Fibroblast of mammary gland (primary cell): ENCODE data around the gene TMEM14B.
A peak's percentile ranks its signal among the peaks of the same experiment; 100 is the strongest.

ENCODE experiments used
- DNase-seq: peaks from one replicate; pipeline ENCODE4 v3.0.0-alpha.2; 2010; ENCODE audit warnings: low read depth
- H3K4me3 ChIP-seq: 2 replicates; pipeline ENCODE4 v1.5.1; 2011; ENCODE audit warnings: low read depth, mild to moderate bottlenecking, low read length, moderate library complexity; ENCODE audit not compliant: control insufficient read depth
- TF ChIP-seq, protein P1 (sequence below): conservative IDR thresholded peaks from 2 replicates; pipeline ENCODE4 v1.5.1; 2011; ENCODE audit warnings: low read depth, low read length, inconsistent platforms; ENCODE audit not compliant: control insufficient read depth, insufficient read depth

The TMEM14B gene

DNA sequence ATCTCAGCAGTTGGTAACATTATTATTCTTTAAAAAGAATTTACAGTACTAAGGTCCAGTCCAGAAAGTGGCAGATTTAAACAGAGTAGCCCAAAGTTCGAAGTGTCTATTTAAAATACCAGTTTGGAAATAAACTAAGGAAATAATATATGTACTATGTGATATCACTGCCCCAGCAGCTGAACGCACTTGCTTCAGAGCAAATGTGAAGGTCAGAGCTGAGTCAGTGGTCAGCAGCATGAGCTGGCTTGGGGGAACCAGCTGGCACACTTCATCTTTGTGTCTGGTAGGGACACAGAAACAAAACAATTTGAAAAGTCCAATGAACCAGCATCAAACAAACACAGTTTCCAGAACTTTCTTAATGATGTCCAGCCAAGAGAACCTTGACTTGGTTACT is 15.4 kb downstream of the TMEM14B start:
- no peak overlapping the region for H3K4me3 ChIP-seq
- TF ChIP-seq, protein P1, sequence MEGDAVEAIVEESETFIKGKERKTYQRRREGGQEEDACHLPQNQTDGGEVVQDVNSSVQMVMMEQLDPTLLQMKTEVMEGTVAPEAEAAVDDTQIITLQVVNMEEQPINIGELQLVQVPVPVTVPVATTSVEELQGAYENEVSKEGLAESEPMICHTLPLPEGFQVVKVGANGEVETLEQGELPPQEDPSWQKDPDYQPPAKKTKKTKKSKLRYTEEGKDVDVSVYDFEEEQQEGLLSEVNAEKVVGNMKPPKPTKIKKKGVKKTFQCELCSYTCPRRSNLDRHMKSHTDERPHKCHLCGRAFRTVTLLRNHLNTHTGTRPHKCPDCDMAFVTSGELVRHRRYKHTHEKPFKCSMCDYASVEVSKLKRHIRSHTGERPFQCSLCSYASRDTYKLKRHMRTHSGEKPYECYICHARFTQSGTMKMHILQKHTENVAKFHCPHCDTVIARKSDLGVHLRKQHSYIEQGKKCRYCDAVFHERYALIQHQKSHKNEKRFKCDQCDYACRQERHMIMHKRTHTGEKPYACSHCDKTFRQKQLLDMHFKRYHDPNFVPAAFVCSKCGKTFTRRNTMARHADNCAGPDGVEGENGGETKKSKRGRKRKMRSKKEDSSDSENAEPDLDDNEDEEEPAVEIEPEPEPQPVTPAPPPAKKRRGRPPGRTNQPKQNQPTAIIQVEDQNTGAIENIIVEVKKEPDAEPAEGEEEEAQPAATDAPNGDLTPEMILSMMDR = no peak
- DNase-seq = peak; percentile 68

DNA sequence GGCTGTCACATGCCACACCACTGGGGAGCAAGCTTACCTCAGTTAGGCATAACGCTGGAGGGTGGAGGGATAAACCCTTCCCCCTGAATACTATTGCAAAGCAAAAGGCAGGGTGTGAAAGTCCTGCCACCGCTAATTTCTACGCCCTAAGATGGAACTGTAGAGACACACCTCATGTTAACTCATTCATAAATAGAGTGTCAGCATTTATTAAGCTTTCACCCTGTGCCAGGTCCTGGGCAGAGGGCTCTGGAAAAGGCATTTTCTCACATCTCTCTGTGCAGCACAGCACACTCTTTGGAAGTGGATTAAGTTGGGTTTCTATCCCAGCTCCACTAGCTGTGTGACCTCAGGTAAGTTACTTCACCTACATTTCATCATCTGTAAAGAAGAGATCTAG is 21.8 kb downstream of the TMEM14B start:
- no peak overlapping the region for H3K4me3 ChIP-seq

DNA sequence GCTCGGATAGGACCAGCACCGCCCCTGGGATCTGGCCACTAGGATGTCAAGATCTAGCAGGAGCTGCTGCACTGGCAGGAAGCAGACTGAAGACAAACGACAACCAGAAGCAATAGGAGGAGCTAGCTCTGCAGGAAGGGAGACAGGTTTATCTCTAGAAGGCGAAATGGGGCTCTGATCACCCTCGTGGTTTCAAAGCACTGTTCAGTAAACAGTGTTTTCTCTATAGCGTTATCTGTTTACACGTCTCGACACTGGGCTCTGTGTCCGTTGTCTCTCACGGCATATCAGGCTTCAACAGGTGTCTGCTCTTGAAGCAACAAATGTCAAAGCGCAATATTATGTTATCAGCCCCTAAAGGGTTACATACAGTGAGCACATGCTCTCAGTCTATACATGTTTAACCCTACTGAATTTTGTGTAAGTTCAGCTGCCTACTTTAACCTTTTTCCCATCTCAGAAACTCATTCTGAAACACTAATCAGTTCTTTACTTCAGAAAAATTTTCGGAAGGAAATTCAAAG is 23.8 kb downstream of the TMEM14B start:
- H3K4me3 ChIP-seq = no peak overlapping the region
- TF ChIP-seq, protein P1 = no peak
- no peak for DNase-seq

More for the DNA sequence above, 21.8 kb downstream of the TMEM14B start:
- no peak for DNase-seq
- TF ChIP-seq, protein P1 = no peak

DNA sequence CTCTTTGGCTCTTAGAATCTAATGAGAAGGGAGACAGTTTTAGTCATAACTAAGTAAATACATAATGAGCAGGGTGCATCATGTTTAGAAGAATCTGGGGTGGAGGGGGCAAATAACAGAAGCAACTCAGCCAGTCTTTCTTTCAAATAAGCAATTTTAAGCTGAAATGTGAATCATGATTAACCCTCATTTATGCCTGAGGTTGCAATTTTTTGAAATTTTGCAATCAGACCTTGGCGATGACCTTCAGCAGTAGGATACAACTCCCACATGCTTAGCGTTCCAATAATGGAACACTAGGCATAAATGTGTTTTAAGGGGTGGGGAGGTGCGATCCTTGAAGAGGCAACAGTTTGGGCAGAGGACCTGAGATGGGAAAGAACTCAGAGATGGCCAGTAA is 30.6 kb downstream of the TMEM14B start:
- DNase-seq = no peak
- no peak overlapping the region for H3K4me3 ChIP-seq
- TF ChIP-seq, protein P1 = no peak

DNA sequence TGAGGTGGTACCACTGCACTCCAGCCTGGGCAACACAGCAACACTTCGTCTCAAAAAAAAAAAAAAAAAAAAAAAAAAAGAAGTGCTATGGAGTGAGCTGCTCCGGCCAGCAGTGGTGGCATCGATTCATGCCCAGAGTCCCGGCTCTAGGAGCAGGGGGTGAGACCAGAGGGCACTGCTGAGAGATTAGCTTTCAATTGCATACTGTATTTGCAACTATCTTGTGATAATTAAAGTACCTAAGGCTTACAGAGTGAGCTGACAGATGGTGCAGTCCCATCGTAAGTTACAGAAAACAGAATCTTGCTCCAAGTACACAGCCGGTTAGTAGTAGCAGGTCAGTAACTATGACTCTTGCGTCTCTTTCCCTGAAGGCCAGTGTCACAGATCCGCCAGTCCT is 31.5 kb downstream of the TMEM14B start:
- DNase-seq = no peak
- TF ChIP-seq, protein P1 = no peak
- no peak overlapping the region for H3K4me3 ChIP-seq

DNA sequence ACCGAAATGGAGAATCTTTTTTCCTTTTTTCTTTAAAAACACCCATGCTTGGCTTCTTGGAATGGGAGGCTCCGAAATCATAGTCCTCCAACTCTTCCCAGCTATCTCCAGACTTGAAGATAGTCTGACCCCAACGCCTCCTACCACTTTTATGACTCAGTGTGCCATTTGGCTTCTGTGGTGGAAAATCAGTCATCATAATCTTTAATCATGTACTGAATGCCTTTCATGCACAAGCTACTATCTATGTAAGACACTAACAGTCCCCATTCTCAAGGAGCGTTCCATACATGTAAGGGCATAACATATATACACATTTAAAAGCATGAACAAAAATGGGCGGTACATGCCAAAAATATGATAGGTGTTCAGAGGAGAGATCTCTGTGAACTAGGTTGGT is 44.1 kb downstream of the TMEM14B start:
- no peak overlapping the region for H3K4me3 ChIP-seq
- DNase-seq = no peak
- TF ChIP-seq, protein P1 = no peak

DNA sequence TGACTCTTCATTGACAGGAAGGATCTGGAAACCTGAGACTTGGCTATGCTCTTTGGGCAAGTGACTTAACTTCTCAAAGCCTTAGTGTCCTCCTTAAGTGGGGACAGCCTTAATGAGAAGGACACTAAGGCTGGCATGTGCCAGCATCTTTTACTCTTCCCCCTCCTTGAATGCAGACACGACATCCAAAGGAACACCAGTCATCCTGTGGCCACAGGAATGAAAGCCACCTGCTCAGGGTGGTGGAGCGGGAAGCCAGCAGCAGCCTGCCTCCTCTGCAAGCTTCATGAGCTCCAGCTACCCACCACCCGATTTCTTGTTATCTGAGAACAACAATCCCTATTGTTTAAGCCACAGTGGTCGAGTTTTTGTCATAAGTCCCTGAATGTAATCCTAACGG is 44.5 kb downstream of the TMEM14B start:
- H3K4me3 ChIP-seq = no peak overlapping the region
- DNase-seq = no peak
- TF ChIP-seq, protein P1 = no peak
